GM15510 (cell line): ENCODE data around the gene CASZ1.

ENCODE experiments used
- POLR2A ChIP-seq: IDR thresholded peaks from 3 replicates; pipeline ENCODE4 v1.6.1; 2011; ENCODE audit warnings: borderline replicate concordance; ENCODE audit not compliant: insufficient read length; ENCODE audit errors: extremely low read depth

CASZ1 gene, protein sequence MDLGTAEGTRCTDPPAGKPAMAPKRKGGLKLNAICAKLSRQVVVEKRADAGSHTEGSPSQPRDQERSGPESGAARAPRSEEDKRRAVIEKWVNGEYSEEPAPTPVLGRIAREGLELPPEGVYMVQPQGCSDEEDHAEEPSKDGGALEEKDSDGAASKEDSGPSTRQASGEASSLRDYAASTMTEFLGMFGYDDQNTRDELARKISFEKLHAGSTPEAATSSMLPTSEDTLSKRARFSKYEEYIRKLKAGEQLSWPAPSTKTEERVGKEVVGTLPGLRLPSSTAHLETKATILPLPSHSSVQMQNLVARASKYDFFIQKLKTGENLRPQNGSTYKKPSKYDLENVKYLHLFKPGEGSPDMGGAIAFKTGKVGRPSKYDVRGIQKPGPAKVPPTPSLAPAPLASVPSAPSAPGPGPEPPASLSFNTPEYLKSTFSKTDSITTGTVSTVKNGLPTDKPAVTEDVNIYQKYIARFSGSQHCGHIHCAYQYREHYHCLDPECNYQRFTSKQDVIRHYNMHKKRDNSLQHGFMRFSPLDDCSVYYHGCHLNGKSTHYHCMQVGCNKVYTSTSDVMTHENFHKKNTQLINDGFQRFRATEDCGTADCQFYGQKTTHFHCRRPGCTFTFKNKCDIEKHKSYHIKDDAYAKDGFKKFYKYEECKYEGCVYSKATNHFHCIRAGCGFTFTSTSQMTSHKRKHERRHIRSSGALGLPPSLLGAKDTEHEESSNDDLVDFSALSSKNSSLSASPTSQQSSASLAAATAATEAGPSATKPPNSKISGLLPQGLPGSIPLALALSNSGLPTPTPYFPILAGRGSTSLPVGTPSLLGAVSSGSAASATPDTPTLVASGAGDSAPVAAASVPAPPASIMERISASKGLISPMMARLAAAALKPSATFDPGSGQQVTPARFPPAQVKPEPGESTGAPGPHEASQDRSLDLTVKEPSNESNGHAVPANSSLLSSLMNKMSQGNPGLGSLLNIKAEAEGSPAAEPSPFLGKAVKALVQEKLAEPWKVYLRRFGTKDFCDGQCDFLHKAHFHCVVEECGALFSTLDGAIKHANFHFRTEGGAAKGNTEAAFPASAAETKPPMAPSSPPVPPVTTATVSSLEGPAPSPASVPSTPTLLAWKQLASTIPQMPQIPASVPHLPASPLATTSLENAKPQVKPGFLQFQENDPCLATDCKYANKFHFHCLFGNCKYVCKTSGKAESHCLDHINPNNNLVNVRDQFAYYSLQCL (N-terminal part only)

DNA sequence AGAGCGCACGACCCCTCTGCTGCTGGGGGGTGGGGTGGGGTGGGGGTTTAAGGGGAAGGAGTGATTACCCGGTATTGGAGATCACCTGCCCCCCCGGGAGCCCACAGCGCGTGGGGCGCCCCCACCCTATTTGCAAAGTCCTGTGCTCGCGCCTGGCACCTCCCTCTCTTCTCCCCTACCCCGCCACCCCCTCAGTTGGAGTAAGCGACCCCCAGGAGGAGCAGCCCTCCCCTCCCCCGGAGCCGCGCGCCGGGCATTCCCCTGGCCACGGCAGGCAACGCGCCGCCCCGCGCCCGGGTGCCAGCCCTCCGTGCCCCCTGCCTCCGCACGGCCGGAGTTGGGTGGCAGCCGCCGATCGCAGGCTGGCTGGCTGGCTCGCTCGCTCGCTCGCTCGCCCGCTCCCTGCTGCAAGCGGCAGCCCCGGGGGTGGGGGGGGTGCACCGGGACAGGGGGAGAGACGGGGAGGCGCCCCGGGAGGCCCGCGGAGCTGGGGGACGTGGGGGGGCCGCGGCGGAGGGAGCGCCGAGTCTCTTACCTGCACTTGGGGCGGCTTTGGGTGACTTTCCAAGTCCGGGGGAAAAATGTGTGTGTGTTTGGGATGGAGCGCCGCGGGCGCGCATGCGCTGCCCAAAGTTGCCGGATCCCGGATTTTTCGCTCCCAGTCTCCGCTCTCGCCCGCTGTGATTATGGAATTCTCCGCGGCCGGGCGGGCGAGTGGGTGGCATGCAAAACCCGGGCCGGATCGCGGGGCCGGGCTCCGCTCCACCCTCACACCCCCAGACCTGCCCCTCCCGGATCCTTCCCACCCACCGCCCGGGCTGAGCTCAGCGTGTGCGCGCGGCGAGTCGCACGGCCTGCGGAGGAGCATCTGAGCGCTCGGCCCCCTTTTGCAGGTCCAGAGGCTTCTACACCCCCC lies at the start of gene CASZ1:
Gene CASZ1, minus strand, starts transcription at position 618 of the 916 bp plus-strand sequence. CDS start 102,757 bp downstream, outside the sequence.
- no peak for TF ChIP-seq POLR2A

DNA sequence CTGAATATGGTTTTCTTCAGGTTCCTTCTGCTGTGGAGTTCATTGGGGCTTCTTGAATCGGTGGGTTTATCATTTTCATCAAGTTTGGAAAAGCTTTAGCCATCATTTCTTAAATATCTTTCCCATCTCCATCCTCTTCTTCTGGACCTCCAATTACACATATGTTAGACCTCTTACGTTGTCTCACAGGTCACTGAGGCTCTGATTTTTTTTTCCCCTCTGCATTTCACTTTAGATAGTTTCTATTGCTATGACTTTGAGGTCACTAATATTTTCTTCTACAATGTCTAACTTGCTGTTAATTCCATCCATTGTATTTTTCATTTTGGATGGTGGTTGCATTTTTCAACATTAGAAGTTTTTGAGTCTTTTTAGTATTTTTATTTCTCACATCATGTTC lies 47.3 kb upstream of the CASZ1 start:
- no peak for TF ChIP-seq POLR2A

DNA sequence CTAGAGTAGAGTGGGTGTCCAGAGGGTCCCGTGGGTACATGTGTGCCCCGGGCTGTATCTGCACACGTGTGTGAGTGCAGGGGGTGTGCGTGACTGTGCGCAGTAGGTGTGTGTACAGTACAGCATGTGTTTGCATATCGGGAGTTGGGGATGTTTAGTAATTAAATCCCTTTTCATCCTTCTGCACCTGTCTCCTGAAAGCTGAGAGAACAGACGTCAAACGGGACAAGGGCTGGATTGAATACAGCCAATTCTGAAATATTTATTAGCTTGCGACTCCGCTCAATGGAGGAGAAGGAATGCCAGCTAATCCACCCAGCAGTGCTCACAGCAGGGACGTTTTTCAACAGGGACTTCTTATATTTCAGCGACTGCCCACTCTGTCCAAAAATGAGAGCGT lies 44.7 kb upstream of the CASZ1 start:
- TF ChIP-seq POLR2A = no peak

DNA sequence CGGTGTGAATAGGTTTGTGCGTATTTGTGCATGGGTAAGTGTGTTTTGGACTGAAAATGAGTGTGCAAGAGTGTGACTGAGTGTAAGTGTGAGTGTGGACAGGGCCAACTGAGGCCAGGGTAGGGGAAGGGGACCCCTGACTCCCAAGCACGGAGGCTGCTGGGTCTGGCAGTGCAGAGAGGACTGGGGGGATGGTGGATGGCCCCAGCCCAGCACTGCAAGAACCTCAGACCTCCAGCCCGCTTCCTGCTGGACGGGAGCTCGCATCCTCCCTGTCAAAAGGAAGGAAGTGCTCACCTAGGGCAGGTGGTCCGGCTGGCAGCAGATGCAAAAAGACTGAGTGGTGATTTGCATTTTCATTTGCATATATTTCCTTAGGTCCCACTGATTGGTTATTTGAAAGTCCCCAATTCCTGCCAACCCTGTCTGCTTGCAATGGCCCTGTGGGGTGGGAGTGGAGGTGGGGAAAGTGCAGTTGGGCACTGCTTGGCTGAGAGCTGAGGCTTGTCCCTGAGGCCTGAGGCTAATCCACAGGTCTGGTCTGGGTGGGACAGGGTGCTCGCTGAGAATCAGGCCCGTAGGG lies 42.8 kb upstream of the CASZ1 start:
- TF ChIP-seq POLR2A = no peak

DNA sequence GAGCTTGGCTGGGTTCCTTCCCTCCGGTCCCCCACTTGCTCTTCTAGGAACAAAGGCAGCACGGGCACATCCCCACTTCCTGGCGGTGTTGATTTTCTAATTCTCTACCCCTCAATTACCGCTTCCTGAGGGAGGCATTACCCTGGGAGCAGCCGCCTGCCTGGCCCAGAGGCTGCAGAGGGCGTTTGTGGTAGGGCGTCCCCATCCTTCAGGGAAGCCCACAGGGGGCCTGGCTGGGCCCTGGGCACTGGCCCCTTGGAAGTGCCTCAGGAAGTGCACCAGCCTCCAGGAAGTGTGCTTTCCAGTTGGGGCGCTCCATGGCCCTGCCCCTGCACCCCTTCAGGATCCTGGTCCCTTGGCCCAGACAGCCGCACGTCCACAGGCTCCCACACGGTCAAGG lies 42.1 kb upstream of the CASZ1 start:
- TF ChIP-seq POLR2A = no peak

DNA sequence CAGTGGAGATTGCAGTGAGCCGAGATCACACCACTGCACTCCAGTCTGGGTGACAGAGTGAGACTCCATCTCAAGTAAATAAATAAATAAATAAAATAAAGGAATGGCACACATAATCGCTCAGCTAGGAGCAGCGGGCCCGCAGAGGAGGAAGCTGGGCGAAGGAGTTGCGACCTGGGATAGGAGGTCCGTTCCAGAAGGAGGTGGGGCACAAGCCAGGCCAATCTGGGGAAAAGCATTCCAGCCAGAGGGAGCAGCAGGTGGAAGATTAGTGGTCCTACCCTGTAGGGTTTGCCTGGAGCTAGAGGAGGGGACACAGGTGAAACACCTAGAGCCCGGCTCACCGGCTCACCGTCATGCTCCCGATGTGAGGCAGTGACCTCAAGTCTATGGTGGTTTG lies 40.3 kb upstream of the CASZ1 start:
- TF ChIP-seq POLR2A = no peak

DNA sequence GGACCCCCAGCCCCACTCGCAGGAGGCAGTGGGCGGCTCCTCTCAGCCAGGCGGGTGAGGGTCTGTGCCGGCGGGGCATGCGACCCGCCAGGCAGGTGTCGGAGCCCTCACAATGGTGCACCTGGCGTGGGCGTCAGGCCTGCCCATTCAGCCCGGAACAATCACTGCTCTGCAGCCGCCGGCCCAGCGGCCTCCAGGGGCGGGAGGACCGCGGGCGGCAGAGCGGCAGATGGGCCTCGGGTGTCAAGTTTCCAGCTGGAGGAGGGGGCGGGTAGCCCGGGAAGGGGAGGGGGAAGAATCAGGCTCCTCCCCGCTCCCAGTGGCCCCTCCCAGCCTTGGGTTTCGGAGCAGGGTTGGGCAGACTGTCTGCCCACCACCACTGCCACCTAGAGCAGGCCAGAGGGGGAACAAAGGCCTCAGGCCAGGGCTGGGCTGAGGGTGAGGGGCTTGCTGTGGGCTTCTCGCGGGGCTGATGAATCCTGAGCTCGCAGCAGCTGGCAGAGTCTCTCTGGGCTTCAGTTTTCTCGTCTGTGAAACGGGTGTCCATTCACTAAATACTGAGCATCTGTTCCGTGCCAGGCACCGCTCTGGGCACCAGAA lies 39.5 kb upstream of the CASZ1 start:
- no peak for TF ChIP-seq POLR2A

DNA sequence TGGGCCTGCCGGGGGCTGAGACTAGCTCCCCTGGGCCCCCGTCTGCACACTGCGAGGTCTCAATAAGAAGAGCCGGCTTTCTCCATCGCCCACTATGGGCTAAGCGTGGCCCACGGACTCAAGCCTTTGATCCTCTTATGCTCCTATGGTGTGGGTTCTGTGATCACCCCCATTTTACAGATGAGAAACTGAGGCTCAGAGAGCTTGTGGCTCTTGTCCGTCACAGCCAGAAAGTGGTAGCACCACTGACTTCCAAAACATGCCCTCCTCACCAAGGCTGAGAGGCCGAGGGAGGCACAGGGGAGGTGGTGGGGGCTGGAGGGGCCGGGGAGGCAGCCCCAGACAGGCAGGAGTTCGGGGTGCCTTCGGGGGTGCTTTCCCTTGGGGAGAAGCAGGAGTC lies 39.0 kb upstream of the CASZ1 start:
- TF ChIP-seq POLR2A = no peak

DNA sequence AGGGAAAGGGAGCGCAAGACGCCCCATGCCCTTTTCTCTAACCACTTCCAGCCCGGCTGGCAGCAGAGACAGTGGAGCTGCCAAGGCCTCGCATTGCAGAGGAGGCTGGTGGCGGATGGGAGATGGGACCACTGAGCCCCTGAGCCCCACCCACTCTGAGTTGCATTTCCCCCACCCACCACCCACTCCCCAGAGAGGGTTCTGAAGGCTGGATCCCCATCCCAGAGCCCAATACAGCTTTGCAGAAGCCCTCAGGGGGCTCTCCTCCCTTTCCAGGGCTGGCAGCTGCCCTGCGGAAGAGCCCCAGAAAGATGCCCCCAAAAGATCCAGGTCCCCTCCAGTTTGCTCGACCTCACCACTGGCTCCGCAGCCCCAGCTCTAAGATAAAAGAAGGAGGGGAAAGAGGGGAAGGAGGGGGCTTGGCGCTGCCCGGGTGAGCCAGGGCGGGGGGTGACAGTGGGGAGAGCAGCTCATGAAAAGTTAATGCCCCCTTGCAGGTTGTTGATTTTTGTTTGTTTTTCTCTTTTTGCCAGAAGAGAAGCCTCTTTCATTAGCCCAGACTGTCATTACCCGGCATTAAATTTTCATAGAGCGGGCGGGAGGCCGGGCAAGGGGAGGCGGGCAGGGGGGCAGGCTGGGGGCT lies 38.4 kb upstream of the CASZ1 start:
- TF ChIP-seq POLR2A = no peak

DNA sequence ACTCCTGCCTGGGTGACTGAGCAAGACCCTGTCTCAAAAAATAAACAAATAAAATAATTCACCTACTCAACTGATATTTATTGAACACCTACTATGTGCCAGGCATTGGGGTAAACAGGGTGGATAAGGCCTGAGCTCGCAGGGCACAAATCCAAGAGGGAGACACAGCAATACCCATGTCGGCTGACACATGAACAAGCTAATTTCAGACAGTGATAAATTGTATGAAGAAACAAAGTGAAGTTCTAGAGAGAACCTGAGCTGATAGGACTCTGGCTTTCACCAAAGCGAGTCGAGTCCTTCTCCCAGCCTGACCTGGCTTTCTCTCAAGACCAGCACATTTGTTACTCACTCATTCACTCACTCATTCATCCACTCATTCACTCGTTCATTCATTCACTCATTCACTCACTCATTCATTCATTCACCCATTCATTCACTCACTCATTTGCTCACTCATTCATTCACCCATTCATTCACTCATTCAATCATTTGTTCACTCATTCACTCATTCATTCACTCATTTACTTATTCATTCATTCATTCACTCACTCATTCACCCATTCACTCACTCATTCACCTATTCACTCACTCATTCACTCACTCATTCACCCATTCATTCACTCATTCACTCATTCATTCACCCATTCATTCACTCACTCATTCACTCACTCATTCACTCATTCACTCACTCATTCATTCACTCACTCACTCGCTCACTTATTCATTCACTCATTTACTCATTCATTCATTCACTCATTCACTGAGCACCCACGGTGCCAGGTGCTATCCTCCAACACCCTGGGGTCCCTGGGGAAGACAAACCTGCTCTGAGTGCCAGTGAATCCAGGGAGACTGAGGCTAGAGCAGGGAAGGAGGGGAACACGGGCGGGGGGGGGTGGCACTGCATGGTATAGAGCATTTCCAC lies 37.4 kb upstream of the CASZ1 start:
- TF ChIP-seq POLR2A = no peak

DNA sequence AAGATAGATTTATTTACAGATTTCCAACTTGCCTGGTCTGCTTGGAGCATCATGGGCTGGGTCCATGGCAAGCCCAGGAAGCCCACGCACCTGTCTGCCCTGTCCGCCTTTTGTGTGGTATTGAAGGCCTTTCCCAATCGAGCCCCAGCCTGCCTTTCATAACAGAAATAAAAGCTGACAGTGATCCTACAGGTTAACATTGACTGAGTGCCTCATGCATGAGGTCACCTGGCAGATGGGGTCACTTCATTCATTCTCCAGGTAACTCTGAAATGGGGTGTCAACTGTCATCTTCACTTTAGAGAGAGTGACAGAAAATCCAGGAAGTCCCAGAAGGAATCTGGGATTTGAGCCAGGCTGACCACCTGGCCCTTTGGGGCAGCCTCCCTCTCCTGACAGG lies 36.3 kb upstream of the CASZ1 start:
- no peak for TF ChIP-seq POLR2A
